PC-3 (cell line): Measurements from ENCODE around the gene TMC7.

ENCODE experiments used
- EZH2 ChIP-seq: fragments of 300-600 bp; sonication (generic); IDR thresholded peaks from one replicate; pipeline ENCODE4 v1.6.1; 2017; ENCODE audit warnings: antibody characterized with exemption, mild to moderate bottlenecking, low read length; ENCODE audit not compliant: unreplicated experiment
- TF ChIP-seq, protein P1 (sequence below): fragments of 300-600 bp; sonication (generic); conservative IDR thresholded peaks from 2 replicates; pipeline ENCODE4 v1.5.1; 2017; ENCODE audit warnings: antibody characterized with exemption, low read depth, mild to moderate bottlenecking, low read length

DNA sequence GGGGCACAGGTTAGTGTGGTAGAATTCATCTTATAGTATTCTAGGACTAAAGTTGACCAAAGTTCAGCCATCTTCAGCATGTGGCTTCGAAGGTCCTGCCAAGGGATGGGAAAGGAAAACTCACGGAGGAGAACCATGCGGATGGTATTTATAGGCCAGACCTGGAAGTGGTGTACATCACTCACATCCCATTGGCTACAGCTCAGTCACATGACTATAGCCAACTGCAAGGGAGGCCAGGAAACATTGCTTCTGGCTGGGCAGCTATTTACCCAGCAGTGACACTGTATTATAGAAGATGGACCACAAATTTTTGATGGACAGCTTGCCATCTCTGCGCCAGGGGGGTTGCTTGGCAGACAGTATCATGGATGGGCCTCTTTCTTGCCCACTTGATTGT lies 48.0 kb downstream of the TMC7 start:
- TF ChIP-seq, protein P1, sequence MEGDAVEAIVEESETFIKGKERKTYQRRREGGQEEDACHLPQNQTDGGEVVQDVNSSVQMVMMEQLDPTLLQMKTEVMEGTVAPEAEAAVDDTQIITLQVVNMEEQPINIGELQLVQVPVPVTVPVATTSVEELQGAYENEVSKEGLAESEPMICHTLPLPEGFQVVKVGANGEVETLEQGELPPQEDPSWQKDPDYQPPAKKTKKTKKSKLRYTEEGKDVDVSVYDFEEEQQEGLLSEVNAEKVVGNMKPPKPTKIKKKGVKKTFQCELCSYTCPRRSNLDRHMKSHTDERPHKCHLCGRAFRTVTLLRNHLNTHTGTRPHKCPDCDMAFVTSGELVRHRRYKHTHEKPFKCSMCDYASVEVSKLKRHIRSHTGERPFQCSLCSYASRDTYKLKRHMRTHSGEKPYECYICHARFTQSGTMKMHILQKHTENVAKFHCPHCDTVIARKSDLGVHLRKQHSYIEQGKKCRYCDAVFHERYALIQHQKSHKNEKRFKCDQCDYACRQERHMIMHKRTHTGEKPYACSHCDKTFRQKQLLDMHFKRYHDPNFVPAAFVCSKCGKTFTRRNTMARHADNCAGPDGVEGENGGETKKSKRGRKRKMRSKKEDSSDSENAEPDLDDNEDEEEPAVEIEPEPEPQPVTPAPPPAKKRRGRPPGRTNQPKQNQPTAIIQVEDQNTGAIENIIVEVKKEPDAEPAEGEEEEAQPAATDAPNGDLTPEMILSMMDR, result no peak
- TF ChIP-seq EZH2, result no peak
